ENCODE data around the gene CILP.

DNA sequence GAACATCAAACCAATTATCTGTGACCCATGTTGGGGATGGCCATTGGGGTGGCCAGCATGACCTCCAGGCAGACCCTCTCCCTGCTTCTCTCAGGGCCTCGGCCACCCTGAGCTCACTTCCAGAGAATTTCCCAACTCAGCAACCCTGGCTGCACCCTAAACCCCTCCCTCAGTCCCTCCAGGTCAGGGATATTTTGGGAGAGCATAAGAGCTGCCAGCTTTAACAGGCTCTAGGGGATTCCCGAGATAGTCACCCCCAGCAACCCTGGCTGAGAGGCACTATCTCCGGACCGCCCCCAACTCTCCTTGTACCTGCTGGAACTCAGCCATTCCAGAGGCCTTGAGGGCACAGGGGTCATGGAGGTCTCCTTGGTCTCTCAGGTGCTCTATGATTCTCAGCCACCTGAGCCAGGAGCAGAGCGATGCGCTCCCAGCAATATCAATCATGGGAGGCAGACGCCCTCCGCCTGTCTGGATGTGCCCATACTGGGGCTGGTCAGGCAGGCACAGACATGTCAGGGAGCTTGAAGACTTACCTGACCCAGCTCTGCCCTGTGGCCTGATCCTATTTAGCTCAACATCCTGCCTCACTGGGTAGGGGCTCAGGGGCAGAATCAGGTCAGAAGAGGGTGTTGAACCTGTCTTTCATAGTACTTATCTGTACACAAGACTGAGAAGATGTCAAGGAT lies 34.9 kb upstream of the CILP start:
- TF ChIP-seq CTCF (IDR thresholded peaks at IDR 0.05) (no peak), POLR2A (IDR thresholded peaks at IDR 0.05) (no peak)

Data from stomach (tissue), 4 donors.